Body of pancreas (tissue), 4 donors: Measurements from ENCODE around the gene SNX1. TPM values are rescaled to one million over a fixed set of nuclear protein-coding genes. Genes with fewer than 3 reads are reported as not detected.

Source experiments
- ATAC-seq: fragments of 150-250 bp; one replicate; pipeline ENCODE4 v1.9.1; 2016
- DNase-seq, 4 donors: peaks; one replicate each; pipeline ENCODE4 v3.0.0-alpha.2; 2019
- H3K27ac ChIP-seq, 4 donors: fragments of 200-600 bp; sonication (generic); 1 replicate in 3 of 4; 2 replicates in 1 of 4; pipeline versions ENCODE4 v1.5.1 to v1.6.1; 2016 to 2019; ENCODE audit warnings: mild to moderate bottlenecking in 1 of 4, mixed read lengths in 1 of 4, moderate library complexity in 1 of 4
- H3K27me3 ChIP-seq, 2 donors: fragments of 200-600 bp; sonication (generic); one replicate each; pipeline ENCODE4 v1.6.0; 2016; ENCODE audit warnings: mild to moderate bottlenecking in 1 of 2
- H3K36me3 ChIP-seq, 2 donors: fragments of 200-600 bp; sonication (generic); replicated peaks in 1 of 2; 2 replicates each; pipeline ENCODE4 v1.5.1; 2016; ENCODE audit warnings: low read depth in 2 of 2; ENCODE audit not compliant: insufficient read depth in 1 of 2
- H3K4me1 ChIP-seq: fragments of 200-600 bp; sonication (generic); one replicate; pipeline ENCODE4 v1.6.0; 2016
- H3K4me3 ChIP-seq, 2 donors: fragments of 200-600 bp; sonication (generic); 1 replicate in 1 of 2; 2 replicates in 1 of 2; pipeline ENCODE4 v1.5.1; 2016 to 2019
- H3K9me3 ChIP-seq, 3 donors: fragments of 200-600 bp; sonication (generic); 1 replicate in 2 of 3; 2 replicates in 1 of 3; pipeline ENCODE4 v1.5.1; 2016
- POLR2A ChIP-seq, 3 donors: fragments of 450-650 bp; IDR thresholded peaks; one replicate each; pipeline ENCODE4 v1.6.1; 2016; ENCODE audit warnings: antibody characterized with exemption in 3 of 3, mild to moderate bottlenecking in 2 of 3
- WGBS, 2 donors: methylation state at CpG; one replicate each; pipeline ENCODE4 v1.1.5; 2017; 5-methylcytosine and 5-hydroxymethylcytosine counted together
- intact Hi-C: fragments of 100-400 bp; cut with DNase I; formaldehyde crosslinking; loops from one replicate; pipeline ENCODE4 v1.15.1; 2023
- total RNA-seq, 2 donors: library from RNA; depleted of rRNA; stranded (reverse); fragments of >200 nt; gene quantifications; one replicate each; pipeline ENCODE4 v1.1.0, GENCODE V29; 2016
- TF ChIP-seq, protein P1 (sequence below), 7 experiments: fragments of 450-650 bp in 4 of 7; fragments of 200-600 bp in 3 of 7; sonication (generic) in 3 of 7; IDR thresholded peaks; one replicate each; pipeline ENCODE4 v1.5.1; 2016 to 2019; ENCODE audit warnings: antibody characterized with exemption in 7 of 7

The SNX1 gene
- total RNA-seq, 2 donors from 2014 or later: 26.7 to 27.4 TPM

DNA sequence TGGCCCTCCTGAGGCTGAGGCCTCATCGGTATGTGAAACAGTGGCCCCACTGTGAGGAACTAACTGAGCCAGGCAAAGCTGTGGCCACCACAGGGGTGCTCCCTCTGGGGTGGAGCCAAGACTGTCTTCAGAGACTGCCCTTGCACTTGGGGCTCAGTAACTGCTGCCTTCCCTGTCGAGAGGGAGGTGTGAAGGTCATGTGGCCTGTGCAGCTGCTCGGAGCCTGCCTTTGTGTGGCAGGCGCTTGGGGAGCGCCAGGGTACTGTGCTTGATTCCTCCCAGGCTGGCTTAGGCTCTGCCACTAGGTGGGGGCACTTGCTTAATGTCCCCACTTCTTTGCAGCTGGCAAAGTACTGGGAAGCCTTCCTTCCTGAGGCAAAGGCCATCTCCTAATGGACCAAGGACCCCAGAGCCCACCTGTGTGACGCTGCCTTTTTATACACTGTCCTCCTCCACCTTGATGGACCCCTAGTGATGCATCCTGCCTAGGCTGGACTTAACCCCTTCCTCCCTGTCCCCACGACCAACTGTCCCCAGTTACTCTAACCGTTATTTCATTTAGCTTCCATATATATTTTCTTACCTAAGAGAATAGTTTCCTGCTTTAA lies 41.5 kb downstream of the SNX1 start:
- no peaks in the 10 kb centered on the region for H3K9me3 ChIP-seq
- TF ChIP-seq, protein P1, sequence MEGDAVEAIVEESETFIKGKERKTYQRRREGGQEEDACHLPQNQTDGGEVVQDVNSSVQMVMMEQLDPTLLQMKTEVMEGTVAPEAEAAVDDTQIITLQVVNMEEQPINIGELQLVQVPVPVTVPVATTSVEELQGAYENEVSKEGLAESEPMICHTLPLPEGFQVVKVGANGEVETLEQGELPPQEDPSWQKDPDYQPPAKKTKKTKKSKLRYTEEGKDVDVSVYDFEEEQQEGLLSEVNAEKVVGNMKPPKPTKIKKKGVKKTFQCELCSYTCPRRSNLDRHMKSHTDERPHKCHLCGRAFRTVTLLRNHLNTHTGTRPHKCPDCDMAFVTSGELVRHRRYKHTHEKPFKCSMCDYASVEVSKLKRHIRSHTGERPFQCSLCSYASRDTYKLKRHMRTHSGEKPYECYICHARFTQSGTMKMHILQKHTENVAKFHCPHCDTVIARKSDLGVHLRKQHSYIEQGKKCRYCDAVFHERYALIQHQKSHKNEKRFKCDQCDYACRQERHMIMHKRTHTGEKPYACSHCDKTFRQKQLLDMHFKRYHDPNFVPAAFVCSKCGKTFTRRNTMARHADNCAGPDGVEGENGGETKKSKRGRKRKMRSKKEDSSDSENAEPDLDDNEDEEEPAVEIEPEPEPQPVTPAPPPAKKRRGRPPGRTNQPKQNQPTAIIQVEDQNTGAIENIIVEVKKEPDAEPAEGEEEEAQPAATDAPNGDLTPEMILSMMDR (IDR thresholded peaks at IDR 0.05): peak in 1 of 7 experiments; percentile 7
- no peak for TF ChIP-seq POLR2A (IDR thresholded peaks at IDR 0.05)
- H3K4me1 ChIP-seq: no peaks in the 10 kb centered on the region
- H3K27ac ChIP-seq: no peak overlapping the region
- H3K4me3 ChIP-seq: no peak overlapping the region
- intact Hi-C loops: no loop called here
- DNase-seq: no peak
- H3K27me3 ChIP-seq: no peaks in the 10 kb centered on the region
- WGBS, 2 donors: 48 to 70% methylated on average over 5 to 8 of the region's 8 CpGs
- no peak for ATAC-seq
- peaks cover 10 to 33% of the 10 kb centered on the region in 2 donors for H3K36me3 ChIP-seq

DNA sequence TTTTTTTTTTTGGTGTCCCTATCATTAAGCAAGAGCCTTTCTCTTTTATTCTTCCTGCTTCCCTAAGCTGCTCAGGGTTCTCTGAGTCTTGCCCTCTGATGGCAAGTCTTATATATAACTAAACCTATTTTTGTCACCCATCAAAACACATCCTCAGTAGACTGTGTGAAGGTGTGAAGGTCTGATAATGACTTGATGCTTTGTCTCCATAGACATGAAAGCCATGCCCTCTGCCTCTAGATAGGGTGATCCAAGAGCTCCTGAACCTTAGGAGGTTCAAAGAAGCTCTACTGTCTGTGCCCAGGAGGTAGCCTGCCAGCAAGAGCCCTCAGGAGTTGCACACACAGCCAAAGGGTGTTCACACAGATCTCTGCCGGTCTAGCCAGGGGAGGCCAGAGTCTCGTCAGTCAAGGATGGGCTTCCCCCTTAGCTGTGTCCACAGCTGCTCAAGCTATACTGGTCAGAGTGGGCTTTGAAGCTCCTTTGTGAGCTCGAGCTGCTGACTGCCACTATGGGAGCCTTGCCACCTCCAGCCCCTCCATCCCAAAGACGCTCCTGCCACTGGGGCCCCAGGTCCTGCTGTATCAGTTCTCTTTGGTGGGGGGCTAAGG lies 42.7 kb downstream of the SNX1 start:
- no peaks in the 10 kb centered on the region for H3K9me3 ChIP-seq
- TF ChIP-seq POLR2A (IDR thresholded peaks at IDR 0.05): no peak
- TF ChIP-seq, protein P1 (IDR thresholded peaks at IDR 0.05): no peak
- 86 to 94% methylated on average over 2 to 3 of the region's 4 CpGs for WGBS, 2 donors
- no peak overlapping the region for H3K4me3 ChIP-seq
- intact Hi-C loops: no loop called here
- peaks cover 10 to 24% of the 10 kb centered on the region in 2 donors for H3K36me3 ChIP-seq
- ATAC-seq: no peak
- H3K4me1 ChIP-seq: no peaks in the 10 kb centered on the region
- no peak overlapping the region for H3K27ac ChIP-seq
- DNase-seq: no peak
- H3K27me3 ChIP-seq: no peaks in the 10 kb centered on the region

DNA sequence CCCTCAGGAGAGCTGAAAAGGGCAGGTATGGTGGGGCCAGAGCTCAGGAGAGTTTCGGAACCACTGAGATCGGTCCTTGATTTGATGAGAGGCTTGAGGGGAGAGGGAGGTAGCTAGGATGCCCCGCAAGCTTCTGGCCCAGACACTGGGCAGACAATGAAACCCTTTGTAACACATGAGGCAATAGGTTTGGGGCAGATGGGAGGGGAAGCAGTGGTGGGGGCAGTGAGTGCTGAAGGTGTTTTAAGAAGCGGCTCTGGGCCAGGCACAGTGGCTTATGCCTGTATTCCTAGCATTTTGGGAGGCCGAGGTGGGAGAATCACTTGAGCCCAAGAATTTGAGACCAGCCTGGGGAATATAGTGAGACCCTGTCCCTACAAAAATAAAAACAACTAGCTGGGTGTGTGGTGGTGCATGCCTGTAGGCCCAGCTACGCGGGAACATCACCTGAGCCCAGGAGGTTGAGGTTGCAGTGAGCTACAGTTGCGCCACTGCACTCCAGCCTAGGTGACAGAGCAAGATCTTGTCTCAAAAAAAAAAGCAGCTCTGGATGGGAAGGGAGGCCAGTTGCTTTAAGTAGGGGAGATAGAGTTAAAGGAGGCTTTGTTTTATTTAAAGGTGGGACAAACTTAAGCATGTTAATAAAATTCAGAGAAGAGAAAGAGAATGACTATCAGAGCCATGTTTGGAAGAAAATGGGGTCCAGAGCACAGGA lies 46.2 kb downstream of the SNX1 start:
- H3K4me1 ChIP-seq: no peaks in the 10 kb centered on the region
- 90 to 92% methylated on average over 8 of the region's 8 CpGs for WGBS, 2 donors
- no peak for DNase-seq
- H3K27ac ChIP-seq: no peak overlapping the region
- H3K4me3 ChIP-seq: no peak overlapping the region
- H3K9me3 ChIP-seq: no peaks in the 10 kb centered on the region
- intact Hi-C loops: no loop called here
- H3K36me3 ChIP-seq: peaks cover 7 to 10% of the 10 kb centered on the region in 2 donors
- H3K27me3 ChIP-seq: no peaks in the 10 kb centered on the region
- no peak for TF ChIP-seq POLR2A (IDR thresholded peaks at IDR 0.05)
- TF ChIP-seq, protein P1 (IDR thresholded peaks at IDR 0.05): no peak
- no peak for ATAC-seq

DNA sequence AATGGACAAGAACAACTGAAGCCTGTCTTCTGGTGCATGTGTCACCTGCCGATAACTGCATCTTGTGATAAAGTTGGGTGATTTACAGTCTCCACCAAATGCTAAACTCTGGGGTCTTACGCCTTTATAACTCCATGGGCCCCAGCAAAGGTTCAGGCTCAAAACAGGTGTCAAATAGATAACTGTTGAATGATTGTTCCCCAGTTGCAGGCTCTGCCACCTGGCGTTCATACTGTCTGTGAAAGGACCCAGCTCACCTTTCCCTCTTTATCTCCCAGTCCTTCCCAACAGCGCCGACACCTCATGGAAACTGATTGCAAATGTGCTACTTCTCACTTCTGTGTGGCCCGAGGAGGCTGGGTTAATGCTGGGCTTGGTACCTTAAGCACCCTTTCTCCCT lies 47.5 kb downstream of the SNX1 start:
- no peak overlapping the region for H3K27ac ChIP-seq
- ATAC-seq (no peak), DNase-seq (no peak)
- H3K4me1 ChIP-seq: no peaks in the 10 kb centered on the region
- no peak for TF ChIP-seq POLR2A (IDR thresholded peaks at IDR 0.05)
- TF ChIP-seq, protein P1 (IDR thresholded peaks at IDR 0.05): no peak
- H3K4me3 ChIP-seq: no peak overlapping the region
- no peaks in the 10 kb centered on the region for H3K27me3 ChIP-seq
- H3K36me3 ChIP-seq: peaks cover 0 to 2% of the 10 kb centered on the region in 2 donors
- no peaks in the 10 kb centered on the region for H3K9me3 ChIP-seq
- WGBS, 2 donors: 76 to 77% methylated on average over 6 of the region's 6 CpGs
- intact Hi-C loops: no loop called here
